Inflammatory macrophage treated with lipopolysaccharide for 4 hours (primary cell): ENCODE measurements around the gene CARS1.

ENCODE experiments used
- DNase-seq: peaks from one replicate; pipeline ENCODE4 v3.0.0-alpha.2; 2020

CARS1 gene

GRCh38 chr11:3007404-3008010 is 49.7 kb downstream of the CARS1 start:
- no peak for DNase-seq

GRCh38 chr11:3006505-3007260 is 50.5 kb downstream of the CARS1 start:
- DNase-seq = no peak

- DNase-seq = no peak
Observed at GRCh38 chr11:3004481-3004880, 52.7 kb downstream of the CARS1 start.

GRCh38 chr11:3003396-3004231 is 53.6 kb downstream of the CARS1 start:
- no peak for DNase-seq

GRCh38 chr11:3002871-3003270 is 54.4 kb downstream of the CARS1 start:
- DNase-seq = no peak

- DNase-seq = no peak
Observed at GRCh38 chr11:3002351-3002861, 54.8 kb downstream of the CARS1 start.

- DNase-seq = no peak
Observed at GRCh38 chr11:3001496-3001895, 55.7 kb downstream of the CARS1 start.

- DNase-seq = no peak
Observed at GRCh38 chr11:3000032-3000961, 56.9 kb downstream of the CARS1 start.

- no peak for DNase-seq
Observed at GRCh38 chr11:2999464-2999998, 57.7 kb downstream of the CARS1 start.

- DNase-seq = no peak
Observed at GRCh38 chr11:2998073-2998850, 59.0 kb downstream of the CARS1 start.

- DNase-seq = no peak
Observed at GRCh38 chr11:2997406-2997805, 59.8 kb downstream of the CARS1 start.

GRCh38 chr11:2996976-2997375 is 60.2 kb downstream of the CARS1 start:
- no peak for DNase-seq

GRCh38 chr11:2995893-2996554 is 61.2 kb downstream of the CARS1 start:
- no peak for DNase-seq

GRCh38 chr11:2995031-2995561 is 62.1 kb downstream of the CARS1 start:
- DNase-seq = no peak

GRCh38 chr11:2994336-2994730 is 62.9 kb downstream of the CARS1 start:
- DNase-seq = no peak

- no peak for DNase-seq
Observed at GRCh38 chr11:2992997-2993325, 64.3 kb downstream of the CARS1 start.

GRCh38 chr11:2992234-2992996 is 64.8 kb downstream of the CARS1 start, which contains the start of gene NAP1L4:
TSS of gene NAP1L4 (minus strand) at chr11:2992329. CDS start at chr11:2979220, 13,109 bp downstream.
- DNase-seq = peak; percentile 98

- DNase-seq = peak; percentile 77
Observed at GRCh38 chr11:2991452-2992233, 65.6 kb downstream of the CARS1 start.
